ENCODE results near the gene ANKH. TPM values are rescaled to one million over a fixed set of nuclear protein-coding genes. Genes with fewer than 3 reads are reported as not detected.

Gene ANKH
- total and polyA plus RNA-seq, 4 experiments from 2014 or later: 34.1 to 165 (median 114) TPM

DNA sequence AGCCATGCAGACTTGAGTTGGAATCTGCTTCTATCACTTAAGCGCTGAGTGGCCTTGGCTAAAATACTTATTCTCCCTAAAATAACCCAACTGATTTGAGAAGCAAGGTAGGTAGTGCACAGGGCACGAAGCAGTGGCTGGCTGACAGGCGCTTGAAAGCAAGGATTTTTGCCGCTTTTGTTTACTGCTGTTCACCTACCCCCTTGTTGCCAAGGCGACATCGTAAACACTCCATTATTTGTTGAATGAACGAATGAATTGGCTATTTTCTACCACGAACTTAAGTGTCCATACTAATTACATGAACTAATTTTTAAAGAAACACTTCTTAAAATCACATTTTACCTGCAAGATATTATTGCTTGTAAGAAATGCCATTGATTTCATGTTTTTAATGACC is 98.0 kb downstream of the ANKH start:
- no peak for DNase-seq
- intact Hi-C loops (cut with micrococcal nuclease): no loop called here
- ChIA-PET CTCF (ENCODE audit: partially characterized antibody) (interaction anchor here (0.5 to 1.0 kb wide), 2 partner anchors 45 to 159 kb away, joined by 3 to 4 read pairs; no protein-coding TSS in a partner anchor), POLR2A (ENCODE audit: partially characterized antibody) (no interaction called here)
- peaks cover 6 to 16% of the 10 kb centered on the region in 2 donors for H3K36me3 Mint-ChIP-seq
- no peak overlapping the region for H3K4me3 Mint-ChIP-seq
- no peaks in the 10 kb centered on the region for H3K9me3 Mint-ChIP-seq
- Histone ChIP-seq H3K27me3 (ENCODE audit: insufficient read depth, low read length) (no peaks in the 10 kb centered on the region), H3K9me3 (ENCODE audit: control insufficient read depth in 1 of 2, low read length in 2 of 2) (no peaks in the 10 kb centered on the region), H3K27ac (ENCODE audit: low read depth, low read length) (no peak overlapping the region), H3K36me3 (ENCODE audit: insufficient read depth, low read length) (no peaks in the 10 kb centered on the region), H3K4me1 (ENCODE audit: insufficient read depth, low read length) (peaks cover 2% of the 10 kb centered on the region), H3K4me3 (ENCODE audit: low read length in 2 of 2) (no peak overlapping the region)
- H3K27me3 Mint-ChIP-seq: no peaks in the 10 kb centered on the region
- peaks cover 24 to 60% (median 41%) of the 10 kb centered on the region in 4 donors for H3K4me1 Mint-ChIP-seq
- no peak overlapping the region for H3K27ac Mint-ChIP-seq

DNA sequence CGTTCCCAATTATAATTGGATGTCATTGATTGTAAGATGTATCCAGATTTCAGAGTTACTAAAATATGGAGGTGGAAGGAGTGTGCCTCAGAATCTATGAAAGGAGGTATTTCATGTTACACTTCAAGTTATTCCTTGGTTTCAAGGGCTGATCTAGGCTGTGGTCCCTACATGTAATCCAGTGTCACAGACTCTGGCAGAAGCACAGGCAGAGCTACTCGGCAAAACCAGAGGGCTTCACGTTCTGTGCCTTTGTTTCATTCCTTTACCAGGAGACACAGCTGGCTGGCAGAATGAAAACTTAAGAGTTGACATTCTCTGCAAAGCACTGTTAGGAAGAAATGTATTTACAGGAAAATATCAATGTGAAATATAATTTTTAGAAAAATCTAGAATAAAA is 99.6 kb downstream of the ANKH start:
- Histone ChIP-seq H3K4me3 (ENCODE audit: low read length in 2 of 2) (no peak overlapping the region), H3K4me1 (ENCODE audit: insufficient read depth, low read length) (peaks cover 13% of the 10 kb centered on the region), H3K36me3 (ENCODE audit: insufficient read depth, low read length) (no peaks in the 10 kb centered on the region), H3K27ac (ENCODE audit: low read depth, low read length) (no peak overlapping the region), H3K9me3 (ENCODE audit: control insufficient read depth in 1 of 2, low read length in 2 of 2) (no peaks in the 10 kb centered on the region), H3K27me3 (ENCODE audit: insufficient read depth, low read length) (no peaks in the 10 kb centered on the region)
- DNase-seq: no peak
- POLR2A ChIA-PET (ENCODE audit: partially characterized antibody): no interaction called here
- intact Hi-C loops (cut with micrococcal nuclease): no loop called here
- Mint-ChIP-seq H3K4me3 (no peak overlapping the region), H3K27me3 (no peaks in the 10 kb centered on the region), H3K9me3 (peaks cover 0 to 1% (median 0%) of the 10 kb centered on the region in 8 donors), H3K27ac (peak overlapping the region in 2 of 7 donors; percentile 50), H3K4me1 (peaks cover 28 to 62% (median 45%) of the 10 kb centered on the region in 4 donors), H3K36me3 (peaks cover 2 to 24% of the 10 kb centered on the region in 2 donors)
- CTCF ChIA-PET (ENCODE audit: partially characterized antibody): interaction anchor here (0.6 to 1.2 kb wide), 2 partner anchors 45 to 99 kb away, joined by 3 read pairs; no protein-coding TSS in a partner anchor

DNA sequence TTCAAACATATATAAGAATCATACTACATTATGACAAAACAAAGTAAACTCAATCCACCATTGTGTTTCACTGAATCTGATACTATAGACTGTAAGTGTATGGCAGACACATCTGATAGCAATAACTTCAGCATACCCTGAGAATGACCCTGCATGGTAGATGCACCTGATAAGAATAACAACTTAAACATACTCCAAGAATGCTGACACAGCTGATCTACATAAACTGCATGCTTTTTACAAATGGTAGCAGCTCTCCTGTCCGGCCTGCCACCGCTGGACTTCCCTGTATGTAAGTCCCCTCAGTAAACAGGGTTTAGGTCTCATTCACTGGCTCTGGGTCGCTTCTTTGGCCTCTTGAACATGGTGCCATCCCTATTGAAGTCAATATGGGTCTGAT is 100.4 kb downstream of the ANKH start:
- Histone ChIP-seq H3K4me3 (ENCODE audit: low read length in 2 of 2) (no peak overlapping the region), H3K36me3 (ENCODE audit: insufficient read depth, low read length) (no peaks in the 10 kb centered on the region), H3K27me3 (ENCODE audit: insufficient read depth, low read length) (no peaks in the 10 kb centered on the region), H3K9me3 (ENCODE audit: control insufficient read depth in 1 of 2, low read length in 2 of 2) (no peaks in the 10 kb centered on the region), H3K4me1 (ENCODE audit: insufficient read depth, low read length) (peaks cover 13% of the 10 kb centered on the region), H3K27ac (ENCODE audit: low read depth, low read length) (no peak overlapping the region)
- no peak for DNase-seq
- Mint-ChIP-seq H3K4me1 (peaks cover 29 to 59% (median 44%) of the 10 kb centered on the region in 4 donors), H3K27ac (peak overlapping the region in 1 of 7 donors; percentile 23), H3K4me3 (no peak overlapping the region), H3K27me3 (no peaks in the 10 kb centered on the region), H3K36me3 (peaks cover 8 to 26% of the 10 kb centered on the region in 2 donors), H3K9me3 (peaks cover 0 to 2% (median 0%) of the 10 kb centered on the region in 8 donors)
- ChIA-PET CTCF (ENCODE audit: partially characterized antibody) (interaction anchor here (0.6 kb wide), 1 partner anchor 238 kb away, joined by 3 read pairs; no protein-coding TSS in a partner anchor), POLR2A (ENCODE audit: partially characterized antibody) (no interaction called here)
- intact Hi-C loops (cut with micrococcal nuclease): no loop called here

DNA sequence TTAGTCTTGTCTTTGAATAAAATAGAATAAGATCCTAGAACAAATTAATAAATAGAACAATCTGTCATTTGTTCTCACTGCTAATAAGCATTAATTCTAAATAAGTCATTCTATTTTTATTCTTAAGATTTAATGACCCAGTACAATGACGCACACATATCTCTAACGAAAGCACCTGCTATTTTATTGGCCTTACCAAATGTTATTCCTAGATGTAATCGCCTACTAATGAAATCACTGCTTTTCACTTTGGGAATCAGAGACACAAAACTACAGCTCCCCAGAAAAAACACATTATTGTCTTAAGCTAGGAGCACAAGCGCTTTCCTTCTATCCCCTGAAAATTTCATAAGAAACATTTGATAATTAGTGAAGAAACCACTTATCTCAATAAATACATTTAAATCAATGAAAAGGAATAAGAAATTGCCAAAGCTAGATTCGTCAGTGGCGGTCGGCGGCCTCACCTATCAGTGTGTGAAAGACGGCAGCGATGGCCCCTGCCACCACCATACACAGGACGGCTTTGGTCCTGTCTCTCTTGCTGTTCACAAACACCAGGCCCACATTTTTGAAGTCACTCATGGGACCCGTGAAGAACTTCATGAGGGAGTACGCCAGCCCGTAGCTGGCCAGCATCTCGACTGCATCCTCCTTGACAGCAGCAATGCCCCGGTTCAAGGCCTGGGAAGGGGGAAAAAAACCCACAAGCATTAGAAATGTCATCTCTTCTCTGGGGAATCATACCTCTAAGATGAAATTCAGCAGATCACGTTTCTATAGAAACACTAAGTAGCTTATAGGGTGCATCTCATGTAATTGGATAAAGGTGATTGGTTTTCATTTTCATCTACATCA is 102.8 kb downstream of the ANKH start:
- H3K27me3 Mint-ChIP-seq: no peaks in the 10 kb centered on the region
- intact Hi-C loops (cut with micrococcal nuclease): no loop called here
- Histone ChIP-seq H3K36me3 (ENCODE audit: insufficient read depth, low read length) (no peaks in the 10 kb centered on the region), H3K4me1 (ENCODE audit: insufficient read depth, low read length) (peaks cover 13% of the 10 kb centered on the region), H3K9me3 (ENCODE audit: control insufficient read depth in 1 of 2, low read length in 2 of 2) (no peaks in the 10 kb centered on the region), H3K27ac (ENCODE audit: low read depth, low read length) (no peak overlapping the region), H3K27me3 (ENCODE audit: insufficient read depth, low read length) (no peaks in the 10 kb centered on the region), H3K4me3 (ENCODE audit: low read length in 2 of 2) (no peak overlapping the region)
- H3K36me3 Mint-ChIP-seq: peaks cover 14 to 34% of the 10 kb centered on the region in 2 donors
- H3K4me1 Mint-ChIP-seq: peaks cover 21 to 45% (median 32%) of the 10 kb centered on the region in 4 donors
- DNase-seq: no peak
- no peak overlapping the region for H3K4me3 Mint-ChIP-seq
- CTCF ChIA-PET (ENCODE audit: partially characterized antibody): interaction anchor here (0.7 to 3.5 kb wide), 8 partner anchors 10 to 104 kb away, joined by 3 to 15 read pairs (median 5); no protein-coding TSS in a partner anchor
- peaks cover 0 to 2% (median 0%) of the 10 kb centered on the region in 8 donors for H3K9me3 Mint-ChIP-seq
- H3K27ac Mint-ChIP-seq: peak overlapping the region in 6 of 7 donors; percentile 15 to 82 (median 34)
- POLR2A ChIA-PET (ENCODE audit: partially characterized antibody): interaction anchor here (0.8 kb wide), 1 partner anchor 157 kb away, joined by 3 read pairs; no protein-coding TSS in a partner anchor

DNA sequence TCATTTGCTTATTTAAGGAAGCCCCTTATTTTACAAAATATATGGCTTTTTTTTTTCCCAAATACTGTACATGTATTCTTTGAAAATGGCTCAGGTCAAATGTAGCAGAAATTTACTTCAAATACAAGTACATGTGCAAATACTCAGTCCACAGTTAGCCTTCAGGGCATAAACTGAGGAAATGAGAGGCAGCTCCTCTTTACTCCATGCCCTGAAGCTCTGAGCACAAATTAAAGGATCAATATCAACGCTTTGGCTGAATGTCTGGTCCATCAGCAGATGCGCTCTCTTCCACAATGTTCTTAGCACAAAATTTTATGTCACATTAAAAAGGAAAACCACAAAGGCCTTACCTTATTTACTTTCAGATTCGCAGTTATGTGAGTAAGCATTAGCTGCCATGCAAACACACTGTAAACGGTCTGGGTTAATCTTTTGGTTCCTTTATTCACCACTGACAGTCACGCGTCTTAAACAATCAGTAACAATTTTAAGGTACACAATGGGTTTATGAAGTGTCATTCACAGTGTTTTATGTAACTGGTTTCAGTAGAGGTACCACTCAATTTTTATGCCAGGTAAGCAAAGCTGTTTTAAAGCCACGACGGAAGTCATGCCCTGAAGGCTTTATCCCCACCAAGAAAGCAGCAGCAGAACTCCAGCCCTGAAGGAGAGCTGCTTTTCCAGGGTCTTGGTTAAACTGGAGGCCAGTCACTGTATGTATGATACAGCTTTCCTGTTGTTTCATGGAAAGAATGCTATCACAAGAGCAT is 103.7 kb downstream of the ANKH start:
- no peak overlapping the region for H3K4me3 ChIP-seq (ENCODE audit: low read length in 2 of 2)
- Mint-ChIP-seq H3K4me1 (peaks cover 20 to 42% (median 31%) of the 10 kb centered on the region in 4 donors), H3K27me3 (no peaks in the 10 kb centered on the region), H3K36me3 (peaks cover 14 to 34% of the 10 kb centered on the region in 2 donors), H3K27ac (peak overlapping the region; percentile 19 to 82 (median 63)), H3K4me3 (peak overlapping the region in 4 of 8 donors; percentile 2 to 44 (median 18)), H3K9me3 (peaks cover 0 to 2% (median 0%) of the 10 kb centered on the region in 8 donors)
- peak in 1 of 5 donors; percentile 6 for DNase-seq
- intact Hi-C loops (cut with micrococcal nuclease): no loop called here
- no peaks in the 10 kb centered on the region for H3K27me3 ChIP-seq (ENCODE audit: insufficient read depth, low read length)
- H3K9me3 ChIP-seq (ENCODE audit: control insufficient read depth in 1 of 2, low read length in 2 of 2): no peaks in the 10 kb centered on the region
- peaks cover 13% of the 10 kb centered on the region for H3K4me1 ChIP-seq (ENCODE audit: insufficient read depth, low read length)
- no peaks in the 10 kb centered on the region for H3K36me3 ChIP-seq (ENCODE audit: insufficient read depth, low read length)
- ChIA-PET POLR2A (ENCODE audit: partially characterized antibody) (interaction anchor here (0.6 to 1.2 kb wide), 2 partner anchors 17 to 353 kb away, joined by 4 to 5 read pairs; no protein-coding TSS in a partner anchor), CTCF (ENCODE audit: partially characterized antibody) (interaction anchor here (0.7 to 3.5 kb wide), 4 partner anchors 11 to 105 kb away, joined by 3 to 15 read pairs (median 6); no protein-coding TSS in a partner anchor)
- no peak overlapping the region for H3K27ac ChIP-seq (ENCODE audit: low read depth, low read length)

DNA sequence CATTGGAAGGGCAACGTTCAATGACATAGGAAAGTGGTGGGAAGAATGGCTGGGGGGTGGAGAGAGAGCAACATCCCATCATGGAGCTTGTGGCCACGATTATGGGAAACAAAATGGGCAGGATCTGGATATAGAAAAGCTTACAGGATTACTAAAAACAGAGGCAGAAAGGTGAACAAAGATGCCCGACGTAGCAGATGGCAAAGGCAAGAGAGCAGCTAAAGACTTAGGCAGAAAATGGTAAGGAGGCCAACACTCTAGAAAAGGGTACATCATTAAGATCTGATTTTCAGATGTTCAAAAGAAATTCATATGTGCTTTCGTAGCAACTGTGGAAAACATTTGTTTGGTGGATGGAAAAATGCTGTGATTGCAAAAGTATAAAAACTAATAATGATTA is 104.5 kb downstream of the ANKH start:
- ChIA-PET POLR2A (ENCODE audit: partially characterized antibody) (interaction anchor here (0.6 to 1.2 kb wide), 2 partner anchors 18 to 352 kb away, joined by 4 to 5 read pairs; no protein-coding TSS in a partner anchor), CTCF (ENCODE audit: partially characterized antibody) (interaction anchor here (1.0 to 3.5 kb wide), 3 partner anchors 10 to 50 kb away, joined by 3 to 15 read pairs (median 9); no protein-coding TSS in a partner anchor)
- intact Hi-C loops (cut with micrococcal nuclease): no loop called here
- H3K36me3 ChIP-seq (ENCODE audit: insufficient read depth, low read length): no peaks in the 10 kb centered on the region
- peak overlapping the region in 2 of 7 donors; percentile 65 to 88 for H3K27ac Mint-ChIP-seq
- no peak overlapping the region for H3K4me3 Mint-ChIP-seq
- no peak for DNase-seq
- no peaks in the 10 kb centered on the region for H3K27me3 Mint-ChIP-seq
- peaks cover 0 to 2% (median 0%) of the 10 kb centered on the region in 8 donors for H3K9me3 Mint-ChIP-seq
- no peak overlapping the region for H3K27ac ChIP-seq (ENCODE audit: low read depth, low read length)
- no peaks in the 10 kb centered on the region for H3K9me3 ChIP-seq (ENCODE audit: control insufficient read depth in 1 of 2, low read length in 2 of 2)
- H3K4me1 ChIP-seq (ENCODE audit: insufficient read depth, low read length): peaks cover 13% of the 10 kb centered on the region
- peaks cover 17 to 38% (median 28%) of the 10 kb centered on the region in 4 donors for H3K4me1 Mint-ChIP-seq
- no peaks in the 10 kb centered on the region for H3K27me3 ChIP-seq (ENCODE audit: insufficient read depth, low read length)
- H3K4me3 ChIP-seq (ENCODE audit: low read length in 2 of 2): no peak overlapping the region
- H3K36me3 Mint-ChIP-seq: peaks cover 14 to 34% of the 10 kb centered on the region in 2 donors
